ENCODE results near the gene AKIP1.

DNA sequence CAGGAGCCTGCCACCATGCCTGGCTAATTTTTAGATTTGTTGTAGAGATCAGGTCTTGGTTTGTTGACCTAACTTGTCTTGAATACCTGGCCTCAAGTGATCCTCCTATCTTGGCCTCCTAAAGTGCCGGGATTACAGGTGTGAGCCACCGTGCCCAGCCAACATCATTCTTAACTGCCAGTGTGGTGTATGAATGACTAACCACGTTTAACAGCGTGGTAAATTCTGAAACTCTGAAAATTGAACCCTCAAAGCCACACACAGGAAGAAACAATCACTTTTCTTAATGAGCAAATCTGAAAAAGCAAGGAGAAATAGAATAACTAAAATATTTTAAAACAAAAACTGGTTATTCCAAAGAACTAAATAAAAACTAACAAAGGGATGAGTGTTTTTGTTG, 45.9 kb downstream of the AKIP1 start:
- TF ChIP-seq, protein P1, sequence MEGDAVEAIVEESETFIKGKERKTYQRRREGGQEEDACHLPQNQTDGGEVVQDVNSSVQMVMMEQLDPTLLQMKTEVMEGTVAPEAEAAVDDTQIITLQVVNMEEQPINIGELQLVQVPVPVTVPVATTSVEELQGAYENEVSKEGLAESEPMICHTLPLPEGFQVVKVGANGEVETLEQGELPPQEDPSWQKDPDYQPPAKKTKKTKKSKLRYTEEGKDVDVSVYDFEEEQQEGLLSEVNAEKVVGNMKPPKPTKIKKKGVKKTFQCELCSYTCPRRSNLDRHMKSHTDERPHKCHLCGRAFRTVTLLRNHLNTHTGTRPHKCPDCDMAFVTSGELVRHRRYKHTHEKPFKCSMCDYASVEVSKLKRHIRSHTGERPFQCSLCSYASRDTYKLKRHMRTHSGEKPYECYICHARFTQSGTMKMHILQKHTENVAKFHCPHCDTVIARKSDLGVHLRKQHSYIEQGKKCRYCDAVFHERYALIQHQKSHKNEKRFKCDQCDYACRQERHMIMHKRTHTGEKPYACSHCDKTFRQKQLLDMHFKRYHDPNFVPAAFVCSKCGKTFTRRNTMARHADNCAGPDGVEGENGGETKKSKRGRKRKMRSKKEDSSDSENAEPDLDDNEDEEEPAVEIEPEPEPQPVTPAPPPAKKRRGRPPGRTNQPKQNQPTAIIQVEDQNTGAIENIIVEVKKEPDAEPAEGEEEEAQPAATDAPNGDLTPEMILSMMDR (IDR thresholded peaks at IDR 0.05; ENCODE audit: borderline replicate concordance, extremely low read depth, low read length, poor library complexity, severe bottlenecking) = no peak
- no peak for TF ChIP-seq EZH2 (IDR thresholded peaks at IDR 0.05; ENCODE audit: borderline replicate concordance, low read depth, low read length, severe bottlenecking)

Data from DND-41 (cell line).